Panc1 (cell line): ENCODE measurements around the gene FDXR. TPM values are rescaled to one million over a fixed set of nuclear protein-coding genes. Genes with fewer than 3 reads are reported as not detected.

Experiments
- ATAC-seq: fragments of 200-7000 bp; cut with Tn5 transposase; 2 replicates; pipeline ENCODE4 v1.9.1; 2020; ENCODE audit warnings: mild to moderate bottlenecking, moderate library complexity
- BruUV-seq: library from RNA; stranded (reverse); fragments of 400-500 nt; replicated peaks from 2 replicates; lab custom pipeline; 2021; lab: Mats Ljungman, UMichigan
- CTCF ChIA-PET: fragments of 300-600 bp; sonication (Branson Sonifier 250); formaldehyde crosslinking; loops from one replicate; lab custom pipeline; 2022; ENCODE audit warnings: antibody characterized with exemption; lab: Charles Lee
- POLR2A ChIA-PET: fragments of 300-600 bp; sonication (Branson Sonifier 250); formaldehyde crosslinking; loops from one replicate; lab custom pipeline; 2022; ENCODE audit warnings: antibody characterized with exemption; lab: Charles Lee
- DNase-seq: peaks from one replicate; pipeline ENCODE4 v3.0.0-alpha.2; 2010; ENCODE audit warnings: low read depth, low spot score
- H3K27ac ChIP-seq: 2 replicates; pipeline ENCODE4 v1.5.1; 2011; ENCODE audit warnings: mild to moderate bottlenecking, low read length, inconsistent platforms
- H3K27me3 ChIP-seq: fragments of 200-500 bp; sonication (Bioruptor generic); 2 replicates; pipeline ENCODE4 v1.6.0; 2014; ENCODE audit warnings: low read length, inconsistent platforms; ENCODE audit not compliant: control insufficient read depth, insufficient read depth
- H3K36me3 ChIP-seq: fragments of 200-500 bp; sonication (Bioruptor generic); 2 replicates; pipeline ENCODE4 v1.5.1; 2014; ENCODE audit warnings: inconsistent platforms, mild to moderate bottlenecking, low read length, moderate library complexity; ENCODE audit not compliant: control insufficient read depth, insufficient read depth
- H3K4me1 ChIP-seq: 2 replicates; pipeline ENCODE4 v1.5.1; 2011; ENCODE audit warnings: inconsistent platforms, mild to moderate bottlenecking, low read length, moderate library complexity; ENCODE audit not compliant: control insufficient read depth, insufficient read depth
- H3K4me3 ChIP-seq, 2 experiments: 2 replicates each; pipeline ENCODE4 v1.5.1; 2011 to 2012; ENCODE audit warnings: low read depth in 2 of 2, low read length in 2 of 2, mild to moderate bottlenecking in 2 of 2, inconsistent platforms in 1 of 2, moderate library complexity in 1 of 2
- H3K9me3 ChIP-seq: fragments of 200-500 bp; sonication (Bioruptor generic); 2 replicates; pipeline ENCODE4 v1.5.1; 2014; ENCODE audit warnings: low read depth, mild to moderate bottlenecking, inconsistent platforms, low read length, moderate library complexity; ENCODE audit not compliant: control insufficient read depth, insufficient read depth
- CTCF ChIP-seq: fragments of 450-650 bp; IDR thresholded peaks from 2 replicates; pipeline ENCODE4 v1.5.1; 2017; ENCODE audit warnings: mild to moderate bottlenecking
- POLR2AphosphoS5 ChIP-seq: IDR thresholded peaks from 2 replicates; pipeline ENCODE4 v1.6.1; 2012; ENCODE audit warnings: mild to moderate bottlenecking, low read depth, low read length, moderate library complexity
- SIN3A ChIP-seq: IDR thresholded peaks from 2 replicates; pipeline ENCODE4 v1.6.1; 2012; ENCODE audit warnings: low read depth, mild to moderate bottlenecking, low read length, moderate library complexity, borderline replicate concordance; ENCODE audit not compliant: insufficient read depth
- TCF7L2 ChIP-seq: IDR thresholded peaks from 2 replicates; pipeline ENCODE4 v1.6.1; 2011; ENCODE audit warnings: mild to moderate bottlenecking, low read depth, low read length, inconsistent platforms
- in situ Hi-C: cut with HindIII; loops from 2 replicates; pipeline ENCODE4 v1.10.0; 2016; ENCODE audit warnings: low sequenced_read_pairs, low pct_unique_long_range_greater_than_20kb
- intact Hi-C: fragments of 100-400 bp; cut with micrococcal nuclease; formaldehyde crosslinking; loops from one replicate; pipeline ENCODE4 v1.10.0; 2022; ENCODE audit not compliant: unreplicated experiment
- total RNA-seq: library from RNA; stranded (reverse); gene quantifications from one replicate; pipeline ENCODE4 v1.2.1, GENCODE V29; 2021; ENCODE audit not compliant: unreplicated experiment
- TF ChIP-seq, protein P1 (sequence below), 2 experiments: IDR thresholded peaks; 2 replicates each; pipeline ENCODE4 v1.6.1; 2011 to 2012; ENCODE audit warnings: low read depth in 2 of 2, control low read depth in 1 of 2, low read length in 1 of 2, mild to moderate bottlenecking in 1 of 2, moderate library complexity in 1 of 2; ENCODE audit not compliant: insufficient read depth in 1 of 2

Gene FDXR
- total RNA-seq, 1 experiment from 2014 or later: 21.8 TPM

DNA sequence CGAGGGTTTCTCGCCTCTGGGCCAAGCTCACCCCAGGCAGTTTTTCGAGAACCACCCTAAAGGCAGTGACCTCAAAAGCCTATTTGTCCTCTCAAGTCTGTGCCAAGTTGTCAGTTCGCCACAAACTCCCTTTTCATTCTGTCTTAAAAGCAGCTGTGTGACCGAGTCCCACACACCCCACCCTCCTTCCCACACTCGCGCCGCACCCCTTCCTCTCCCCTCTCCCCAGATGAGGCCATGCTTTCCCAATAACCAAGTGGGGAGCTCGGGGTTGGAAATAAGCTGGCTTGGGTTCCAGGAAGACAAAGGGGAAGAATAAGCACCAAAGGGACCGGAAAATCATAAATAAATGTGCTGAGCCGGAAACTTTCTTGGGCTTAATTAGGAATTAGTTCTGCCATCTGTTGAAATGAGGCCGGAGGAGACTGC, 49.8 kb downstream of the FDXR start:
- H3K4me3 ChIP-seq: no peak overlapping the region
- no peaks in the 10 kb centered on the region for H3K9me3 ChIP-seq
- BruUV-seq: no TSS peak
- DNase-seq: no peak
- ChIA-PET CTCF (no interaction called here), POLR2A (interaction anchor here (0.9 kb wide), 1 partner anchor 18 kb away, joined by 9 read pairs; no protein-coding TSS in a partner anchor)
- no peak overlapping the region for H3K27ac ChIP-seq
- H3K27me3 ChIP-seq: no peaks in the 10 kb centered on the region
- intact Hi-C loops: no loop called here
- TF ChIP-seq, protein P1, sequence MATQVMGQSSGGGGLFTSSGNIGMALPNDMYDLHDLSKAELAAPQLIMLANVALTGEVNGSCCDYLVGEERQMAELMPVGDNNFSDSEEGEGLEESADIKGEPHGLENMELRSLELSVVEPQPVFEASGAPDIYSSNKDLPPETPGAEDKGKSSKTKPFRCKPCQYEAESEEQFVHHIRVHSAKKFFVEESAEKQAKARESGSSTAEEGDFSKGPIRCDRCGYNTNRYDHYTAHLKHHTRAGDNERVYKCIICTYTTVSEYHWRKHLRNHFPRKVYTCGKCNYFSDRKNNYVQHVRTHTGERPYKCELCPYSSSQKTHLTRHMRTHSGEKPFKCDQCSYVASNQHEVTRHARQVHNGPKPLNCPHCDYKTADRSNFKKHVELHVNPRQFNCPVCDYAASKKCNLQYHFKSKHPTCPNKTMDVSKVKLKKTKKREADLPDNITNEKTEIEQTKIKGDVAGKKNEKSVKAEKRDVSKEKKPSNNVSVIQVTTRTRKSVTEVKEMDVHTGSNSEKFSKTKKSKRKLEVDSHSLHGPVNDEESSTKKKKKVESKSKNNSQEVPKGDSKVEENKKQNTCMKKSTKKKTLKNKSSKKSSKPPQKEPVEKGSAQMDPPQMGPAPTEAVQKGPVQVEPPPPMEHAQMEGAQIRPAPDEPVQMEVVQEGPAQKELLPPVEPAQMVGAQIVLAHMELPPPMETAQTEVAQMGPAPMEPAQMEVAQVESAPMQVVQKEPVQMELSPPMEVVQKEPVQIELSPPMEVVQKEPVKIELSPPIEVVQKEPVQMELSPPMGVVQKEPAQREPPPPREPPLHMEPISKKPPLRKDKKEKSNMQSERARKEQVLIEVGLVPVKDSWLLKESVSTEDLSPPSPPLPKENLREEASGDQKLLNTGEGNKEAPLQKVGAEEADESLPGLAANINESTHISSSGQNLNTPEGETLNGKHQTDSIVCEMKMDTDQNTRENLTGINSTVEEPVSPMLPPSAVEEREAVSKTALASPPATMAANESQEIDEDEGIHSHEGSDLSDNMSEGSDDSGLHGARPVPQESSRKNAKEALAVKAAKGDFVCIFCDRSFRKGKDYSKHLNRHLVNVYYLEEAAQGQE (IDR thresholded peaks at IDR 0.05; ENCODE audit: insufficient read depth in 1 of 2, low read depth in 2 of 2, low read length in 1 of 2): no peak
- TF ChIP-seq TCF7L2: no peak
- TF ChIP-seq CTCF: no peak
- no peak for TF ChIP-seq SIN3A
- no peak for TF ChIP-seq POLR2AphosphoS5
- no peaks in the 10 kb centered on the region for H3K36me3 ChIP-seq
- no peak for ATAC-seq
- H3K4me1 ChIP-seq: no peaks in the 10 kb centered on the region
- in situ Hi-C loops: no loop called here

DNA sequence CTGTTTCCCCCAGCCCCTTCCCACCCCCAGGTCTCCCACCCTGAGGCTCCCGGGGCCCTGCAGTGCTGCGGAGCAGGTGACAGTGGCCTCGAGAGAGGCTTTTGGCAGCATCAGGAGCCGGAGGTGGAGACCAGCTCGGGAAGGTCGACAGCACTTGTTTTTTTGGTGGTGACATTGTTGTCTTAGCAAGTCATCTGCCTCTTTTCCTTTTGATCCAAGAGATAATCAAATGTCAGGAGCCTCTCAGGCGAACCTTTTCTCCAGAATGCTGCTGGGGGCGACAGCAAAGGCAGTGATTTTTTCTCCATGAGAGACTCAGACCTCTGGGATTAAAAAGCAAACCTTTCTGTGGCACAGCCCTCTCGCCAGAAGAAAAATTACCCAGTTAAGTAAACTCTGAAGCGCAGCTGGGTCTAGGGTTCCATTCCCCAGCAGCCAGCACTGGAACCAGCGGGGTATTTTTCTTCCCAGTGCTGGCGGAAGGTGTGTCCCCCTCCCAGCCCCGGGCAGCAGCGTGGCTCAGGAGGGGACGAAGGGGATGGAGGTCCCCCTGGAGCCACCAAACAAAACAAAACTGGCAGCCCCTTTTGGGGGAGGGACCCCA, 50.4 kb downstream of the FDXR start:
- H3K27ac ChIP-seq: no peak overlapping the region
- no peaks in the 10 kb centered on the region for H3K4me1 ChIP-seq
- H3K27me3 ChIP-seq: no peaks in the 10 kb centered on the region
- ChIA-PET CTCF (interaction anchor here (0.7 kb wide), 1 partner anchor 15 kb away, joined by 5 read pairs; no protein-coding TSS in a partner anchor), POLR2A (interaction anchor here (0.9 kb wide), 1 partner anchor 18 kb away, joined by 9 read pairs; no protein-coding TSS in a partner anchor)
- H3K36me3 ChIP-seq: no peaks in the 10 kb centered on the region
- intact Hi-C loops (no loop called here), in situ Hi-C loops (no loop called here)
- BruUV-seq: no TSS peak
- no peak overlapping the region for H3K4me3 ChIP-seq
- ATAC-seq (no peak), DNase-seq (no peak)
- no peaks in the 10 kb centered on the region for H3K9me3 ChIP-seq
- TF ChIP-seq, protein P1 (IDR thresholded peaks at IDR 0.05; ENCODE audit: insufficient read depth in 1 of 2, low read depth in 2 of 2, low read length in 1 of 2): no peak
- no peak for TF ChIP-seq CTCF
- TF ChIP-seq SIN3A: no peak
- TF ChIP-seq TCF7L2: no peak
- no peak for TF ChIP-seq POLR2AphosphoS5
